HUES6 (cell line): ENCODE measurements around the gene SIN3B.
"Not testable (repeated sequence)": the region's sequence is repeated elsewhere in the genome, so short reads cannot be mapped to it uniquely, and the experiment has no call there.

Source experiments
- H3K27ac ChIP-seq: 2 replicates; pipeline ENCODE4 v1.7.0; 2013; ENCODE audit warnings: low read depth, mild to moderate bottlenecking, low read length, inconsistent platforms
- H3K27me3 ChIP-seq: 2 replicates; pipeline ENCODE4 v1.6.1; 2013; ENCODE audit warnings: low read length; ENCODE audit not compliant: control insufficient read depth, insufficient read depth
- H3K36me3 ChIP-seq: 2 replicates; pipeline ENCODE4 v1.6.1; 2013; ENCODE audit warnings: low read length; ENCODE audit not compliant: control insufficient read depth, insufficient read depth
- H3K4me1 ChIP-seq: 2 replicates; pipeline ENCODE4 v1.6.1; 2013; ENCODE audit warnings: low read length; ENCODE audit not compliant: control insufficient read depth, insufficient read depth
- H3K4me3 ChIP-seq: 2 replicates; pipeline ENCODE4 v1.5.1; 2013; ENCODE audit warnings: low read depth, low read length
- H3K9ac ChIP-seq: one replicate; pipeline ENCODE4 v1.6.1; 2013; ENCODE audit warnings: mild to moderate bottlenecking, low read length
- H3K9me3 ChIP-seq: 2 replicates; pipeline ENCODE4 v1.6.1; 2013; ENCODE audit warnings: low read depth, low read length; ENCODE audit not compliant: control insufficient read depth, insufficient read depth

The SIN3B gene

DNA sequence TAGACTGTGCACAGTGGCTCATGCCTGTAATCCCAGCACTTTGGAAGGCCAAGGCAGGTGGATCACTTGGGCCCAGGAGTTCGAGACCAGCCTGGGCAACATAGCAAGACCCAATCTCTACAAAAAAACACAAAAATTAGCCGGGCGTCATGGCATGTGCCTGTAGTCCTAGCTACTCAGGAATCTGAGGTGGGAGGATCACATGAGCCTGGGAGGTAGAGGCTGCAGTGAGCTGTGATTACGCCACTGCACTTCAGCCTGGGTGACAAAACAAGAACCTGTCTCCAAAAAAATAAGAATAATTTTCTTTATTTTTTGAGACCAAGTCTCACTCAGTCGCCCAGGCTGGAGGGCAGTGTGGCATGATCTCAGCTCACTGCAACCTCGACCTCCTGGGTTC is 30.9 kb upstream of the SIN3B start:
- not testable (repeated sequence) for H3K4me1 ChIP-seq, H3K36me3 ChIP-seq, H3K27me3 ChIP-seq, H3K4me3 ChIP-seq, H3K27ac ChIP-seq, H3K9ac ChIP-seq
- peaks cover 16% of the 10 kb centered on the region for H3K9me3 ChIP-seq

DNA sequence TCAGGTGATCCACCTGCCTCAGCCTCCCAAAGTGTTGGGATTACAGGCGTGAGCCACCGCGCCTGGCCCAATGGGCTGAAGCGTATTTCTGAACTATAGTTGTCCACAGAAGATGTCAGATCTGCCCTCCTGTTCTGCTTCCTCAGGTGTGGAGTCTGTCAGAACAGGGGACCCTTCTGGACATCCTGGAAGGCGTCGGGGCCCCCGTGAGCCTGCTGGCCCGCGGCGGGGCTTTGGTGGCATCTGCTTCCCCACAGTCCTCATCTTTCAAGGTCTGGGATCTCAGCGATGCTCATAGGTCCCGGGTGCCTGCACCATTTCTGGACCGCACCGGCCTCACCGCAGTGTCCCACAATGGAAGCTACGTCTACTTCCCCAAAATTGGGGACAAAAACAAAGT is 29.5 kb upstream of the SIN3B start:
- Histone ChIP-seq H3K9me3 (peaks cover 13% of the 10 kb centered on the region), H3K27me3 (no peaks in the 10 kb centered on the region), H3K36me3 (no peaks in the 10 kb centered on the region), H3K4me1 (no peaks in the 10 kb centered on the region), H3K9ac (no peak overlapping the region), H3K4me3 (no peak overlapping the region), H3K27ac (no peak overlapping the region)

DNA sequence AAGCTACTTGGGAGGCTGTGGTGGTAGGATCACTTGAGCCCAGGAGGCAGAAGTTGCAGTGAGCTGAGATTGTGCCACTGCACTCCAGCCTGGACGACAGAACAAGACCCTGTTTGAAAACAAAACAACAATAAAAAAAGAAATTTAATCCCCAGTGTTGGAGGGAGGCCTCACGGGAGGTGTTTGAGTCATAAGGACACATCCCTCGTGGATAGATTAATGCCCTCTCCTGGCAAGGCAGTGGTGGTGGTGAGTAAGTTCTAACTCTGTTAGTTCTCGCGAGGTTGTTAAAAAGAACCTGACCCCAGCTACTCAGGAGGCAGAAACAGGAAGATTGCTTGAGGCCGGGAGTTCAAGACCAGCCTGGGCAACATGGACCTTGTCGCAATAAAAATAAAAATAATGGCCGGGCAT is 27.6 kb upstream of the SIN3B start:
- H3K36me3 ChIP-seq: no peaks in the 10 kb centered on the region
- no peak overlapping the region for H3K27ac ChIP-seq
- H3K9ac ChIP-seq: no peak overlapping the region
- no peaks in the 10 kb centered on the region for H3K9me3 ChIP-seq
- no peaks in the 10 kb centered on the region for H3K4me1 ChIP-seq
- H3K27me3 ChIP-seq: no peaks in the 10 kb centered on the region
- H3K4me3 ChIP-seq: no peak overlapping the region

DNA sequence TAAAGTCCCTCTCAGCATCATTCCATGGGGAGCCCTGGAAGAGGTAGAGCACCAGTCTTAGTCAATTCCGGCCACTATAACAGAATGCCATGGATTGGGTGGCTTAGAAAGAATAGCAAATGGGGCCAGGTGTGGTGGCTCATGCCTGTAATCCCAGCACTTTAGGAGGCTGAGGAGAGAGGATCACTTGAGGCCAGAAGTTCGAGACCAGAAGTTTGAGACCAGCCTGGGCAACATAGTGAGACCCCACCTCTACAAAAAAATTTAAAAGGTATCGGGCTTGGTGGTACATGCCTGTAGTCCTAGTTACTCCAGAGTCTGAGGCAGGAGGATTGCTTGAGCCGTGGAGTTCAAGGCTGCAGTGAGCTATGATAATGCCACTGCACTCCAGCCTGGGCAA is 25.0 kb upstream of the SIN3B start:
- no peak overlapping the region for H3K27ac ChIP-seq
- no peak overlapping the region for H3K9ac ChIP-seq
- H3K4me3 ChIP-seq: no peak overlapping the region
- H3K27me3 ChIP-seq: no peaks in the 10 kb centered on the region
- H3K36me3 ChIP-seq: no peaks in the 10 kb centered on the region
- H3K9me3 ChIP-seq: no peaks in the 10 kb centered on the region
- H3K4me1 ChIP-seq: no peaks in the 10 kb centered on the region

DNA sequence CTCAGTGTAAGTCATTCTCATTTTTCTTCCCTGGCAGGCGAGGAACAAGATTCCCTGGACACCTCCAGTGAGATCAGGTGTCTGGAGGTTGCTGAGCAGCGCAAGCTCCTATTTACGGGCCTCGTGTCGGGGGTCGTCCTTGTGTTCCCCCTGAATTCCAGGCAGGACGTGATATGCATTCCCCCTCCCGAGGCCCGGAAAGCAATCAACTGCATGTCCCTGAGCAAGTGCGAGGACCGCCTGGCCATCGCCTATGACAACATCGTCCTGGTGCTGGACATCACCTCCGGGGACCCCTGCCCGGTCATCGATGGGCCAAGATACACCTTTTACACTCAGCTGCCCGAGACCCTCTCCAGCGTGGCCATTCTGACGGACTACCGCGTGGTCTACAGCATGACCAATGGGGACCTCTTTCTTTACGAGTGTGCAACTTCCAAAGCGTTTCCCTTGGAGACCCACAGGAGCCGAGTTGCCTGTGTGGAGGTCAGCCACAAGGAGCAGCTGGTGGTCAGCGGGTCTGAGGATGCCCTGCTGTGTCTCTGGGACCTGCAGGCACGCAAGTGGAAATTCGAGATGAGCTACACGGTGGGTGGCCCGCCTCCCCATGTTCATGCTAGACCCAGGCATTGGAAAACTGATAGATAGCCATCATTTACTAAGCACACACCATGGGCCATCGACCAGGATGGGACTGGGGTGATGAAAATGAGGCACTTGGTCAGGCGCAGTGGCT is 21.5 kb upstream of the SIN3B start:
- no peak overlapping the region for H3K27ac ChIP-seq
- no peaks in the 10 kb centered on the region; the same call in 1 of the 2 replicates for H3K9me3 ChIP-seq
- no peak overlapping the region for H3K9ac ChIP-seq
- no peaks in the 10 kb centered on the region for H3K27me3 ChIP-seq
- no peaks in the 10 kb centered on the region for H3K36me3 ChIP-seq
- H3K4me1 ChIP-seq: no peaks in the 10 kb centered on the region
- H3K4me3 ChIP-seq: no peak overlapping the region

DNA sequence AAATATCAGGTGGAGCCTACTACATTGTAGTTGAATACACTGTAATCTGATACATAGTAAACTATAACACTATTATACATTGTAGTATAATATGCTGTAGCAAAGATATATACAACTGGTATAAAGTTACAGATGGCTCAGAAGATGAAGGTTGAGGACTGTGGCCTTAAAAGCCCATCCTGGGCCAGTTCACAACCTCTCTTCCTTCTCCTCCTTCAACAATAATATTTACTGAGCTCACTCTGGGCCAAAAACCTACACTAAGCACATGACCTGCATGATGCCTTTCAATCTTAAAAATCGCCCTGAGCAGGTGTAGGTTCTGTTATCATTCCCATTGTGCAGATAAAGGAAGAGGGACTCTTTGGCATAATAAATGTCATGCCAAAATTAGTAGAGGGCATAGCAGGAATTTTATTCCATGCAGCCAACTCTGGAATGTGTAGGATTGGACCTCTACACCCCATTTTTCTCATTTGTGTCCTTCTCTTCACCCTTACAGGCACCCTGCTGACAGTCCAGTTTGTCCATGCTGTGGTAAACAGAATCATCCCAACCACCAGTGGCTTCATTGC is 14.6 kb upstream of the SIN3B start:
- Histone ChIP-seq H3K27ac (no peak overlapping the region), H3K36me3 (no peaks in the 10 kb centered on the region), H3K4me3 (no peak overlapping the region), H3K9ac (no peak overlapping the region), H3K9me3 (peaks cover 18% of the 10 kb centered on the region; the same call in 1 of the 2 replicates), H3K4me1 (no peaks in the 10 kb centered on the region), H3K27me3 (no peaks in the 10 kb centered on the region)

DNA sequence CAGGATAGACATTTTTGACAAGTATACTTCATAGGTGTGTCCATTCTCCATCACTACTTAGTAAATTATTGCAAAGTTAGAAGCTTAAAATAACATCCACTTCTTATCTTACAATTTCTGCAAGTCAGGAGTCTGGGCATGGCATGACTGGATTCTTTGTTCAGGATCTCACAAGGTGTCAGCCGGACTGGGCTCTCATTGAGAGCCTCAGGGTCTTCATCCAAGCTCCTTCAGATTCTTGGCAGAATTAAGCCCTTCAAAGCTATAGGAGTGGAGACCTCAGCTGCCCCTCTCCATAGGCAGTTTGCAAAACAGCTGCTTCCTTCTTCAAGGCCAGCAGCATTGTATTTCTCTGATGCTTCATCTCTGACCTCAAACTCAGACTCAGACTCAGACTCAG is 9.1 kb upstream of the SIN3B start:
- no peak overlapping the region for H3K9ac ChIP-seq
- H3K36me3 ChIP-seq: no peaks in the 10 kb centered on the region
- H3K9me3 ChIP-seq: peaks cover 3% of the 10 kb centered on the region; the same call in 1 of the 2 replicates
- no peak overlapping the region for H3K4me3 ChIP-seq
- no peaks in the 10 kb centered on the region for H3K27me3 ChIP-seq
- no peak overlapping the region for H3K27ac ChIP-seq
- peaks cover 16% of the 10 kb centered on the region for H3K4me1 ChIP-seq

DNA sequence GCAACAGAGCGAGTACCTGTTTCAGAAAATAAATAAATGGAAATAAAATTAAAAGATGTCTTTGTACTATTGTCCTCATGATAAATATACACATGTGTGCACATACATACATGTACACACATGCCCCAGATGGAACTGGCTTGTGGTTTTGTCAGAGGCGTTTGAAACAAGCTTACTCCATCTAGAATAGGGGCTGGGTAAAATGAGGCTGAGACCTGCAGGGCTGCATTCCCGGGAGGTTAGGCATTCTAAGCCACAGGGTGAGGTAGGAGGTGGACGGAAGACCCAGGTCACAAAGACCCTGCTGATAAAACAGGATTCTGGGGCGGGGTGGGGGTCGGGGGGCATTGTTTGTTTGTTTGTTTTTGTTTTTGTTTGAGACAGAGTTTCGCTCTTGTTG is 8.1 kb upstream of the SIN3B start:
- Histone ChIP-seq H3K36me3 (no peaks in the 10 kb centered on the region), H3K9me3 (peaks cover under 1% of the 10 kb centered on the region; the same call in 1 of the 2 replicates), H3K4me1 (peaks cover 26% of the 10 kb centered on the region), H3K27me3 (no peaks in the 10 kb centered on the region), H3K4me3 (no peak overlapping the region), H3K27ac (no peak overlapping the region), H3K9ac (no peak overlapping the region)

DNA sequence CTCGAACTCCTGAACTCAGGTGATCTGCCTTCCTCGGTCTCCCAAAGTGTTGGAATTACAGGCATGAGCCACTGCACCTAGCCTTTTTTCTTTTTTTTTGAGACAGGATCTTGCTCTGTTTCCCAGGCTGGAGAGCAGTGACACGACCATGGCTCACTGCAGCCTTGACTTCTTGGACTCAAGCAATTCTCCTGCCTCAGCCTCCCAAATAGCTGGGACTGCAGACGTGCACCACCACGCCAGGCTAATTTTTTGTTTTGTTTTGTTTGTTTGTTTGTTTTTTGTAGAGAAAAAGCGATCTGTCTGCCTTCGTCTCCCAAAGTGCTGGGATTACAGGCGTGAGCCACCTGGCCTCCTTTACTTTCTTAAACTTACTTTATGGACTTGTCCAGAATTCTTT is 6.5 kb upstream of the SIN3B start:
- peak overlapping the region; percentile 57 for H3K9ac ChIP-seq
- no peaks in the 10 kb centered on the region for H3K27me3 ChIP-seq
- no peak overlapping the region for H3K4me3 ChIP-seq
- H3K36me3 ChIP-seq: no peaks in the 10 kb centered on the region
- peak overlapping the region; percentile 87 for H3K27ac ChIP-seq
- peaks cover 28% of the 10 kb centered on the region for H3K4me1 ChIP-seq
- no peaks in the 10 kb centered on the region for H3K9me3 ChIP-seq

DNA sequence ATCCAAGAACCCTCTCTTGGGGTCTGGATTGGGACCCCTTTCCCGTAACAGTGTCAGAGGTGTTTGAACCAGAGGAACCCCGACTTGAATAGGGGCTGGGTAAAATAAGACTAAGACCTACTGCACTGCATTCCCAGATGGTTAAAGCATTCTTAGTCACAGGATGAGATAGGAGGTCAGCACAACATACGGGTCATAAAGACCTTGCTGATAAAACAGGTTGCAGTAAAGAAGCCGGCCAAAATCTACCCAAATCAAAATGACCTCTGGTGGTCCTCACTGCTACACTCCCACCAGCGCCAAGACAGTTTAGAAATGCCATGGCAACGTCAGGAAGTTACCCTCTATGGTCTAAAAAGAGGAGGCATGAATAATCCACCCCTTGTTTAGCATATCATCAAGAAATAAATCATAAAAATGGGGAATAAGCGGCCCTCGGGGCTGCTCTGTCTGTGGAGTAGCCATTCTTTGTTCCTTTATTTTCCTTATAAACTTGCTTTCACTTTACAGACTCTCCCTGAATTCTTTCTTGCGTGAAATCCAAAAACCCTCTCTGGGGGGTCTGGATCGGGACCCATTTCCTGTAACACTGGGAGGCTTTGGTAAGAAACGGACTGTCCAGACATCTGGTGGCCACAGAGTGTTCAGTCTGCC is 4.4 kb upstream of the SIN3B start:
- peaks cover 30% of the 10 kb centered on the region for H3K4me1 ChIP-seq
- H3K36me3 ChIP-seq: no peaks in the 10 kb centered on the region
- no peaks in the 10 kb centered on the region for H3K27me3 ChIP-seq
- peak overlapping the region; percentile 44; the same call in 1 of the 2 replicates for H3K27ac ChIP-seq
- no peaks in the 10 kb centered on the region for H3K9me3 ChIP-seq
- H3K9ac ChIP-seq: peak overlapping the region; percentile 78
- H3K4me3 ChIP-seq: peak overlapping the region; percentile 29
